Brain microvascular endothelial cell (primary cell): ENCODE results near the gene IGIP.
A peak's percentile ranks its signal among the peaks of the same experiment; 100 is the strongest.

Source experiments
- DNase-seq: peaks from one replicate; pipeline ENCODE4 v3.0.0-alpha.2; 2020
- H3K27ac ChIP-seq: fragments of 250-450 bp; sonication (Bioruptor Pico); 2 replicates; pipeline ENCODE4 v1.5.1; 2020; ENCODE audit warnings: mild to moderate bottlenecking, moderate library complexity
- H3K27me3 ChIP-seq: fragments of 250-450 bp; sonication (Bioruptor Pico); replicated peaks from 2 replicates; pipeline ENCODE4 v1.5.1; 2020; ENCODE audit warnings: mild to moderate bottlenecking
- H3K36me3 ChIP-seq: fragments of 250-450 bp; sonication (Bioruptor Pico); replicated peaks from 2 replicates; pipeline ENCODE4 v1.5.1; 2020; ENCODE audit warnings: mild to moderate bottlenecking
- H3K4me3 ChIP-seq: 2 replicates; pipeline ENCODE4 v1.5.1; 2011; ENCODE audit warnings: low read depth, mild to moderate bottlenecking, control low read depth, low read length, moderate library complexity
- in situ Hi-C: cut with HindIII; loops from 2 replicates; pipeline ENCODE4 v1.10.0; 2017; ENCODE audit warnings: low sequenced_read_pairs, low pct_ligation_motif_present
- TF ChIP-seq, protein P1 (sequence below): IDR thresholded peaks from 2 replicates; pipeline ENCODE4 v1.5.1; 2011; ENCODE audit warnings: low read depth, mild to moderate bottlenecking, moderate library complexity, low read length, control low read depth, inconsistent platforms; ENCODE audit errors: missing control alignments

The IGIP gene

DNA sequence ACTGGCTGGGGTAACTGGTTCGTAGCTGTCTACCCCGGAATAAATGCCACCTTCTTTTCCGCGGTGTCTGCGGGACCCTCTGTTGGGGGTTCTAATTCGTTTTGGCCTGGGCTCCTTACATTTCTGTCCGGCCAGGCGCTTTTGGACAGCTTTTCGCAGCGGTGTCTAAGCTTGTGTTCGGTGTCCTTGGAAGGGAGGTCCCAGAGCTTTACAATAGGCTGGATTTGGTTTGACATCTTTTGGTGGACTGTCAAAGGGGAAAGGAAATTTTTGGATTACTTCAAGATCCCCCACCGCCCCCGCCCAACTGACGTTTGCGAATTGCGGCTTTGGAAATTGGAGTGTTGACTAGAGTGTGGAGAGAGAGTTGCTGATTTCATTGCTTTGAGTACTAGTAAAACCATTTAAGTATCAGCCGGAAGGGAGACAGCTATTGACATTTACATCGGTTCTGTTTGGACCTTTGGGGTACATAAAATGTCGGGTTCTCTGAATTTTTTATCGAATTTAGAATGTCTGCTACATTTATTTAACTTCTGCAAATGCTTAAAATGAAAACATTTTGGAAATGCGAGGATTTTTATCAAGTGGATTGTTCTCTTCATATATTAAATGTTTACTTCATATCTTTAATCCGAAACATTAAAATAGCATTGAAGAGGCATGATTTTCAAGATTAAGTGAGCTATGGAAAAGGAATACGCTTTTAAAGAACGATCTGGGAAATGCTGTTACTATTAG lies 16.5 kb upstream of the IGIP start:
- H3K27ac ChIP-seq: no peak overlapping the region
- peaks cover 3% of the 10 kb centered on the region for H3K27me3 ChIP-seq
- peak overlapping the region; percentile 78 for H3K4me3 ChIP-seq
- no peaks in the 10 kb centered on the region for H3K36me3 ChIP-seq
- DNase-seq: no peak
- TF ChIP-seq, protein P1, sequence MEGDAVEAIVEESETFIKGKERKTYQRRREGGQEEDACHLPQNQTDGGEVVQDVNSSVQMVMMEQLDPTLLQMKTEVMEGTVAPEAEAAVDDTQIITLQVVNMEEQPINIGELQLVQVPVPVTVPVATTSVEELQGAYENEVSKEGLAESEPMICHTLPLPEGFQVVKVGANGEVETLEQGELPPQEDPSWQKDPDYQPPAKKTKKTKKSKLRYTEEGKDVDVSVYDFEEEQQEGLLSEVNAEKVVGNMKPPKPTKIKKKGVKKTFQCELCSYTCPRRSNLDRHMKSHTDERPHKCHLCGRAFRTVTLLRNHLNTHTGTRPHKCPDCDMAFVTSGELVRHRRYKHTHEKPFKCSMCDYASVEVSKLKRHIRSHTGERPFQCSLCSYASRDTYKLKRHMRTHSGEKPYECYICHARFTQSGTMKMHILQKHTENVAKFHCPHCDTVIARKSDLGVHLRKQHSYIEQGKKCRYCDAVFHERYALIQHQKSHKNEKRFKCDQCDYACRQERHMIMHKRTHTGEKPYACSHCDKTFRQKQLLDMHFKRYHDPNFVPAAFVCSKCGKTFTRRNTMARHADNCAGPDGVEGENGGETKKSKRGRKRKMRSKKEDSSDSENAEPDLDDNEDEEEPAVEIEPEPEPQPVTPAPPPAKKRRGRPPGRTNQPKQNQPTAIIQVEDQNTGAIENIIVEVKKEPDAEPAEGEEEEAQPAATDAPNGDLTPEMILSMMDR: no peak
- in situ Hi-C loops: no loop called here

DNA sequence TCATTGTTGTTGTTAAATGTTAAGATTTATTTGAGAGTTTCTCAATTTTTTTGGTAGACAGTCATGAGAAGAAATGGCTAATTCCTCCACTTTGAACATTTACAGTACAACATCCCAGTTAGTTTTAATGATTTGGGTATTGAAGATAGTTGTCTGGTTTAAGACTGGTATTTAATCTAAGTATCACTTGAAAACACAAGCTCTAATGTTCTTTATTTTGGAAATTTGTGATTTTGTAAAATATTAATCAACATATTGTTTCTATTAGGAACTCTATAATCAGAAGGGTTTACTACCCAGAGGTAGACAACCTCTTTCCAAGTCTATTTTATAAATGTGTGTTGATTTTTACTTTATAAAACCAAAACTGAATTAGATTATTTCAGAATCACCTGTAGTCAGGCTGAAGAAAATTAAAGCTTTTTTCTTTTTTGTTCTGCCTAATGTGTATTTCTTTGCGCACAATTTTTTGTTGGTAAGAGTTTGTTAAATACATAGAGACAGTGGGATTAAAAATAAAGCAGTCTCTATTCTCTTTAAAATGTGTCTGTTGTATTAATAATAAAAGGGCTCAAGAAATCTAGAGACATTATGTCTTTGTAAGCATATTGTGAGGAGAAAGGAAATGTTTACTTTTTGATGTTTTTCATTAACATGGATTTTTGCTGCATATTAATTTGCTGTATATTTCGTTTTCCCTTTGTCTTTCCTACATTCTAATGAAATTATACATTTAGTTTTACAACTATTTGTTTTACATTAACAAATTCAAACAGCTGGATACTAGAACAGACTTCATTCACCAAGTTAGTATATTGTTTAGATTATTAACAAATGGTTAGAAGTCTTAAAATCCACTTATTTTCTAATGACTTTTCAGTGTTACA lies 15.7 kb upstream of the IGIP start:
- Histone ChIP-seq H3K27me3 (no peaks in the 10 kb centered on the region), H3K4me3 (no peak overlapping the region)

DNA sequence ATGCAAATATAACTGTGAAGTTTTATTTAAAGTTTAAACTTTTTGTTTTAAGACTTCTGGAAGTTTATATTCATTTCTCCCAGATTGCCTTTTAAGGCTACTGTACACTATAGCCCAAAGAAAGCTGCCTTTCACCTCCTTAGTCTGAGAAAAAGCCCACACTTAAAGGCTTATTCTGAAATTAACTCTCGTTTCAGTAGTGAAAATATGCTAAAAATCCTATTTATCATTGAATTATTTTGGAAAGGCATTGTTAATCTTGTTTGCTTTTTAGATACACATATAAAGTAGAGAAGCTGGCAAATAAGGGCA lies 15.1 kb upstream of the IGIP start:
- in situ Hi-C loops: no loop called here
- DNase-seq: no peak
- Histone ChIP-seq H3K27me3 (no peaks in the 10 kb centered on the region), H3K4me3 (no peak overlapping the region), H3K36me3 (no peaks in the 10 kb centered on the region), H3K27ac (no peak overlapping the region)
- TF ChIP-seq, protein P1: no peak

More for the DNA sequence above, 15.7 kb upstream of the IGIP start:
- Histone ChIP-seq H3K36me3 (no peaks in the 10 kb centered on the region), H3K27ac (no peak overlapping the region)
- no peak for DNase-seq
- in situ Hi-C loops: no loop called here
- TF ChIP-seq, protein P1: no peak

DNA sequence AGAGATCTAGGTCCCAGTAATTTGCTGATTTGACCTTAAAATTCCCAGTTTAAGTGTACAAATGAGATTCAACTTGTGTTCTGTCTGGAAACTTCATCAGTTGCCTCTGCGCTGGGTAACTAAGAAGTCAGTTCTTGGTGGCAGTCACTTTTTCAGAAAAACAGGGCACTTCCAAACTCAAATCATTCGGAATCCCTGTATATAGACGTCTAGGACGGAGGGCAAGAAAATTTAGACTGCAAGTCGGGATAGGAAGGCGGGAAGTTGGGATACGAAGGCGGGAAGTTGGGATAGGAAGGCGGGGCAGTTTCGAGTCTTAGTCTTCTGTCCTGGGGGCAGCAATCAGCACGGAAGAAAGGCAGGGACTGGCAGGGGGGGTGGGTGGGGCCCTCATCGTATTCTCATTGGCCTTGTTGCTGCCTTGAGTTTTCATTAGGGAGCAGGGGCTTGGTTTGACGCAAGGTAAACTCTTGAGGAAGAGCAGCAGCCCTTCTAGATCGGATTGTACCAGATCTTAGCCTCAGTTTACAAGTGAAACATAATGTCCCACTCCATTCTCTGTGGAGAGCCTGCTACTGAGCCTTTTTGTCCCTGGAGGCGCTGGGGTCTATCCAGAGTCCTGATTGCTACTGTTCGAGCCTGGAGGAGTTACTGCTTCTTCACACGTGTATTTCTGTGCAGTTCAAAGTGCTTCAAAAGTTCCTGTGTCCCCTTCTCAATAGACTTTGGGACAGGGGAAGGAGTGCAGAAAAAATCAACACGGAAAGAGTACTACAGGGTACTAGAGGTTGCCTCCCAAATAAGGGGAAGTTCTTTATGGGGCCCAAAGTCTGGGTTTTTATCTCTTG lies 14.5 kb upstream of the IGIP start:
- TF ChIP-seq, protein P1: no peak
- Histone ChIP-seq H3K27me3 (no peaks in the 10 kb centered on the region), H3K27ac (no peak overlapping the region), H3K36me3 (no peaks in the 10 kb centered on the region), H3K4me3 (no peak overlapping the region)
- DNase-seq: no peak
- in situ Hi-C loops: no loop called here

DNA sequence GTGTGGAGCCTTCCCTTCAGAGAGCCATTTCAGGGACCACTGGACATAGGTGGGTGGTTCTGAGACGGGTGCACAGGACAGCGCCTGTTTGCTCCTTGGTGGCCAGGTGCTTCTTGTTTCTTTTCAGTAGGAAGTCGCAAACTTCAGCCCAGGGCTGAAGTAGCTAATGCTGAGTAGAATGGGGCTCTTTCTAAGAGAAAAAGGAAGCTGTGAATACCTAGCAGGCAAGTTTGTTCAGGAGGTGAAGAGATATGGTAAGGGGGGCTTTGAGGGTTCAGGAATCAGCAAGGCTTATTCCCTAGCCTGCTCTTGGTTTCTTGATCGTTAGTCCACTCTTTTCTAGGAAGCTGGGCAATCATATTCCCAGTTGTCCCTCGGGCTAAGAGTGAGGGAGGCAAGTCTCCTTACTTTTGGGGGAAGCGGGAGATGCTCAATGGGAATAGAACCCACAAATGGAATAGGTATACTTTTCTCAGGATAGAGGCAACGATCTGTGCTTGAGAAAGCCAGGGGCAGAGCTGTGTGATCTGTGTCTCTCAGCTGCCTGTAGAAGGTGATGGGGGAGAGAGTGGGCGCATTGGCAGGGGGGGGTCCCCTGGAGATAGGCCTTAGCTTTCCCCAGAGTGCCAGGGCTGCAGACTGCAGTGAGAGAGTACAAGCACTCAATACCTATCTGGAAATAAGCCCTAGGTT lies 13.7 kb upstream of the IGIP start:
- no peak overlapping the region for H3K27ac ChIP-seq
- DNase-seq: no peak
- in situ Hi-C loops: no loop called here
- TF ChIP-seq, protein P1: no peak
- no peaks in the 10 kb centered on the region for H3K27me3 ChIP-seq
- H3K4me3 ChIP-seq: no peak overlapping the region
- H3K36me3 ChIP-seq: no peaks in the 10 kb centered on the region
